SK-N-SH treated with all-trans-retinoic acid at 6 μM for 48 hours (cell line): Measurements from ENCODE around the gene ATP8A2.

Source experiments
- ATAC-seq: fragments of 200-7000 bp; cut with Tn5 transposase; 3 replicates; pipeline ENCODE4 v1.9.1; 2020; ENCODE audit warnings: mild to moderate bottlenecking, moderate library complexity
- ARNTL ChIP-seq: fragments of 450-650 bp; formaldehyde crosslinking; IDR thresholded peaks from 2 replicates; pipeline ENCODE4 v1.5.0; 2020; ENCODE audit warnings: low read depth, mild to moderate bottlenecking, moderate library complexity, borderline replicate concordance
- BACH2 ChIP-seq: fragments of 250-450 bp; sonication (Bioruptor Pico); IDR thresholded peaks from 2 replicates; pipeline ENCODE4 v1.9.0; 2021; ENCODE audit warnings: mild to moderate bottlenecking, borderline replicate concordance
- CSDC2 ChIP-seq: fragments of 250-450 bp; sonication (Bioruptor Pico); IDR thresholded peaks from 2 replicates; pipeline ENCODE4 v1.5.0; 2020; ENCODE audit warnings: mild to moderate bottlenecking, moderate library complexity
- ESRRG ChIP-seq: fragments of 250-450 bp; sonication (Bioruptor Pico); IDR thresholded peaks from 2 replicates; pipeline ENCODE4 v1.6.1; 2021; ENCODE audit warnings: mild to moderate bottlenecking
- GLIS3 ChIP-seq: fragments of 250-450 bp; sonication (Bioruptor Pico); IDR thresholded peaks from 2 replicates; pipeline ENCODE4 v1.5.0; 2020; ENCODE audit warnings: mild to moderate bottlenecking, moderate library complexity
- ISL1 ChIP-seq: fragments of 250-450 bp; sonication (Bioruptor Pico); IDR thresholded peaks from 2 replicates; pipeline ENCODE4 v2.1.2; 2022; ENCODE audit warnings: mild to moderate bottlenecking, moderate library complexity
- OSR1 ChIP-seq: fragments of 250-450 bp; sonication (Bioruptor Pico); IDR thresholded peaks from 2 replicates; pipeline ENCODE4 v1.8.0; 2022; ENCODE audit warnings: moderate library complexity, mild to moderate bottlenecking, inconsistent platforms
- PPARA ChIP-seq: fragments of 250-450 bp; sonication (Bioruptor Pico); IDR thresholded peaks from 2 replicates; pipeline ENCODE4 v1.5.0; 2020; ENCODE audit warnings: mild to moderate bottlenecking, borderline replicate concordance
- RARB ChIP-seq: fragments of 250-450 bp; sonication (Bioruptor Pico); IDR thresholded peaks from 2 replicates; pipeline ENCODE4 v1.8.0; 2021; ENCODE audit warnings: mild to moderate bottlenecking, moderate library complexity
- SNAI2 ChIP-seq: fragments of 250-450 bp; sonication (Bioruptor Pico); IDR thresholded peaks from 2 replicates; pipeline ENCODE4 v1.5.0; 2020; ENCODE audit warnings: mild to moderate bottlenecking, moderate library complexity
- TCF4 ChIP-seq: fragments of 250-450 bp; sonication (Bioruptor Pico); IDR thresholded peaks from 2 replicates; pipeline ENCODE4 v1.8.0; 2021; ENCODE audit warnings: mild to moderate bottlenecking, moderate library complexity, borderline replicate concordance
- TOX ChIP-seq: fragments of 250-450 bp; sonication (Bioruptor Pico); IDR thresholded peaks from 2 replicates; pipeline ENCODE4 v1.8.0; 2021; ENCODE audit warnings: mild to moderate bottlenecking, moderate library complexity, borderline replicate concordance
- ZC3H10 ChIP-seq: fragments of 250-450 bp; sonication (Bioruptor Pico); IDR thresholded peaks from 2 replicates; pipeline ENCODE4 v1.5.1; 2021; ENCODE audit warnings: mild to moderate bottlenecking, moderate library complexity
- ZFP3 ChIP-seq: fragments of 250-450 bp; sonication (Bioruptor Pico); IDR thresholded peaks from 2 replicates; pipeline ENCODE4 v1.5.0; 2020; ENCODE audit warnings: mild to moderate bottlenecking, moderate library complexity
- ZNF565 ChIP-seq: fragments of 450-650 bp; formaldehyde crosslinking; conservative IDR thresholded peaks from 2 replicates; pipeline ENCODE4 v1.5.0; 2020; ENCODE audit warnings: low read depth, mild to moderate bottlenecking, moderate library complexity
- ZNF70 ChIP-seq: fragments of 450-650 bp; formaldehyde crosslinking; IDR thresholded peaks from 2 replicates; pipeline ENCODE4 v1.5.0; 2020; ENCODE audit warnings: mild to moderate bottlenecking, moderate library complexity
- ZNF8 ChIP-seq: fragments of 450-650 bp; formaldehyde crosslinking; IDR thresholded peaks from 2 replicates; pipeline ENCODE4 v1.5.0; 2020; ENCODE audit warnings: mild to moderate bottlenecking, moderate library complexity
- TF ChIP-seq, protein P1 (sequence below): fragments of 250-450 bp; sonication (Bioruptor Pico); IDR thresholded peaks from 2 replicates; pipeline ENCODE4 v1.5.1; 2020; ENCODE audit warnings: low read depth, mild to moderate bottlenecking, moderate library complexity
- TF ChIP-seq, protein P2 (sequence below): fragments of 250-450 bp; sonication (Bioruptor Pico); IDR thresholded peaks from 2 replicates; pipeline ENCODE4 v1.5.0; 2020; ENCODE audit warnings: mild to moderate bottlenecking, moderate library complexity
- TF ChIP-seq, protein P3 (sequence below): fragments of 250-450 bp; sonication (Bioruptor Pico); IDR thresholded peaks from 2 replicates; pipeline ENCODE4 v1.8.0; 2021; ENCODE audit warnings: low read depth, mild to moderate bottlenecking, moderate library complexity, borderline replicate concordance

Gene ATP8A2

DNA sequence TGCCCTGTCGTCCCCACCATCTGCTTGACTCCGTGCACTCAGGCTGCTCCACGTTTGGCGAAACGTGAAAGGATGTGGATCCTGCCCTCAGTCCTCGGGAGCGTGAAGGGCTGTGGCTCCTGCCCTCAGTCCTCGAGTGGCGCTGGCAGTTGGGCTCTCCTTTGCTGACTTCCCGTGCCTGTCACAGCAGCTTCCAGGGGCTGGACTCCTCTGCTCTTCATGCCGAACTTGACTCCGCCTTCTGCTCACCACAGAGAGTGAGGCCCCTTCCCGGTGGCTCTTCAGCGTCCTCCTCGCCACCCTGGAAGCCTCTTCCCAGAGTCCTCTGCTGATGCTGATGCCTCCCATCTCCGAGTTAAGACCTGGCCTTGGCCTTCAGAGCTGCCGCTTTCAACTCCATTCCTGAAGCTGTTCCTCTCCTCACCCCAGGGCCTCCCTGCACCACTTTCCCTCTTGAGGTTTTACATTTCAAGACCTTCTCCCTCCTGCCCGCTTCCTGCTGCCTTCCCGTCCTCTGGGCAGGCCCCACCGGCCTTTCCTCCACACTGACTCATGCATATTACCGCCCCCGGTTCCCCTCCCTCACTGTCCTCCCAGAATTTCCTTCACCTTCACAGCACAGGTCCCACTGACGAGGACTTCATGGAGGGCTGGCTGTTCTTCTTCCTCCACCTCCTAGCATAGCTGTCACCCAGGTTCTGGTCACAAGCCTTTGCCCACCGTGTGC, 568.4 kb downstream of the ATP8A2 start:
- ATAC-seq = no peak
- TF ChIP-seq, protein P1, sequence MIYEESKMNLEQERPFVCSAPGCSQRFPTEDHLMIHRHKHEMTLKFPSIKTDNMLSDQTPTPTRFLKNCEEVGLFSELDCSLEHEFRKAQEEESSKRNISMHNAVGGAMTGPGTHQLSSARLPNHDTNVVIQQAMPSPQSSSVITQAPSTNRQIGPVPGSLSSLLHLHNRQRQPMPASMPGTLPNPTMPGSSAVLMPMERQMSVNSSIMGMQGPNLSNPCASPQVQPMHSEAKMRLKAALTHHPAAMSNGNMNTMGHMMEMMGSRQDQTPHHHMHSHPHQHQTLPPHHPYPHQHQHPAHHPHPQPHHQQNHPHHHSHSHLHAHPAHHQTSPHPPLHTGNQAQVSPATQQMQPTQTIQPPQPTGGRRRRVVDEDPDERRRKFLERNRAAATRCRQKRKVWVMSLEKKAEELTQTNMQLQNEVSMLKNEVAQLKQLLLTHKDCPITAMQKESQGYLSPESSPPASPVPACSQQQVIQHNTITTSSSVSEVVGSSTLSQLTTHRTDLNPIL (CRISPR knock-in tag) = no peak
- TF ChIP-seq, protein P2, sequence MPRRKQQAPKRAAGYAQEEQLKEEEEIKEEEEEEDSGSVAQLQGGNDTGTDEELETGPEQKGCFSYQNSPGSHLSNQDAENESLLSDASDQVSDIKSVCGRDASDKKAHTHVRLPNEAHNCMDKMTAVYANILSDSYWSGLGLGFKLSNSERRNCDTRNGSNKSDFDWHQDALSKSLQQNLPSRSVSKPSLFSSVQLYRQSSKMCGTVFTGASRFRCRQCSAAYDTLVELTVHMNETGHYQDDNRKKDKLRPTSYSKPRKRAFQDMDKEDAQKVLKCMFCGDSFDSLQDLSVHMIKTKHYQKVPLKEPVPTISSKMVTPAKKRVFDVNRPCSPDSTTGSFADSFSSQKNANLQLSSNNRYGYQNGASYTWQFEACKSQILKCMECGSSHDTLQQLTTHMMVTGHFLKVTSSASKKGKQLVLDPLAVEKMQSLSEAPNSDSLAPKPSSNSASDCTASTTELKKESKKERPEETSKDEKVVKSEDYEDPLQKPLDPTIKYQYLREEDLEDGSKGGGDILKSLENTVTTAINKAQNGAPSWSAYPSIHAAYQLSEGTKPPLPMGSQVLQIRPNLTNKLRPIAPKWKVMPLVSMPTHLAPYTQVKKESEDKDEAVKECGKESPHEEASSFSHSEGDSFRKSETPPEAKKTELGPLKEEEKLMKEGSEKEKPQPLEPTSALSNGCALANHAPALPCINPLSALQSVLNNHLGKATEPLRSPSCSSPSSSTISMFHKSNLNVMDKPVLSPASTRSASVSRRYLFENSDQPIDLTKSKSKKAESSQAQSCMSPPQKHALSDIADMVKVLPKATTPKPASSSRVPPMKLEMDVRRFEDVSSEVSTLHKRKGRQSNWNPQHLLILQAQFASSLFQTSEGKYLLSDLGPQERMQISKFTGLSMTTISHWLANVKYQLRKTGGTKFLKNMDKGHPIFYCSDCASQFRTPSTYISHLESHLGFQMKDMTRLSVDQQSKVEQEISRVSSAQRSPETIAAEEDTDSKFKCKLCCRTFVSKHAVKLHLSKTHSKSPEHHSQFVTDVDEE (CRISPR knock-in tag) = no peak
- TF ChIP-seq PPARA = no peak

DNA sequence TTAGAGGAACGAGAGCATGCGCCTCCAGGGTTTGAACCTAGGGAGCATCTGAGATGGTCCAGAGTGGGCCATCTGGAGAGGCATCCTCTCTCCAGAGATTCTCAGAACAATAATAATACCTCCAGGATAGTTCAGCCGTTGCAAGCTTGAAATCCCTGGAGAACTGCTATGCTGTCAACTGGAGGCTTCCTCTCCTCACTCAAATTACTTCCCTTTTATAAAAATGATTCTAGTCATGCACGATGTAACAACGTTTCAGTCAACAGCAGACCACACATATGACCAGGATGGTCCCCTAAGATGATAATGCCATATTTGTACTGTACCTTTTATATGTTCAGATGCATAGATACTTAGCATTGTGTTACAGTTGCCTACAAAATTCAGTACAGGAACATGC, 571.3 kb downstream of the ATP8A2 start:
- TF ChIP-seq ZNF8 (no peak), TCF4 (no peak)
- TF ChIP-seq, protein P3, sequence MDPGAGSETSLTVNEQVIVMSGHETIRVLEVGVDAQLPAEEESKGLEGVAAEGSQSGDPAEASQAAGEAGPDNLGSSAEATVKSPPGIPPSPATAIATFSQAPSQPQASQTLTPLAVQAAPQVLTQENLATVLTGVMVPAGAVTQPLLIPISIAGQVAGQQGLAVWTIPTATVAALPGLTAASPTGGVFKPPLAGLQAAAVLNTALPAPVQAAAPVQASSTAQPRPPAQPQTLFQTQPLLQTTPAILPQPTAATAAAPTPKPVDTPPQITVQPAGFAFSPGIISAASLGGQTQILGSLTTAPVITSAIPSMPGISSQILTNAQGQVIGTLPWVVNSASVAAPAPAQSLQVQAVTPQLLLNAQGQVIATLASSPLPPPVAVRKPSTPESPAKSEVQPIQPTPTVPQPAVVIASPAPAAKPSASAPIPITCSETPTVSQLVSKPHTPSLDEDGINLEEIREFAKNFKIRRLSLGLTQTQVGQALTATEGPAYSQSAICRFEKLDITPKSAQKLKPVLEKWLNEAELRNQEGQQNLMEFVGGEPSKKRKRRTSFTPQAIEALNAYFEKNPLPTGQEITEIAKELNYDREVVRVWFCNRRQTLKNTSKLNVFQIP = no peak
- no peak for ATAC-seq

DNA sequence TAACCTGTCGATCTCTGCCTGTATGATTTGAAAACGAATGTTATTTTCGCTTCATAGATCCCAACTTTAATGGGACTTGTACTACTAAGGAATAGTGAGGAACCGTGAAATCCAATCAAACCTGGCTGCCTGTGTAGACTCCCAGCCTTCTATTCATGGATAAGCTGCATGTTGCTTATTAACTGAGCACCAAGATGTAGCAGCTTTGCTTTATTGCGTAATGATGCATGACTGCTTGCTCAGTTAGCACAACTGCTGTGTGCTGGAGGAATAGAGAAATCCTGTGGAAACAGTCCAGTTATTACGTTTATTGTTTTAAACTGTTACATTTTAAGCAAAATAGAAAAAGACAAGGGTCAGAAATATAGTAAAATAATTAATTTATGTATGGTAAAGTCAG, 571.9 kb downstream of the ATP8A2 start:
- TF ChIP-seq, protein P1 (CRISPR knock-in tag) = no peak
- TF ChIP-seq ZNF70 (CRISPR knock-in tag) (no peak), TCF4 (no peak), ARNTL (CRISPR knock-in tag) (no peak), PPARA (no peak), ZFP3 (no peak), GLIS3 (CRISPR knock-in tag) (no peak), CSDC2 (CRISPR knock-in tag) (no peak)
- no peak for ATAC-seq

DNA sequence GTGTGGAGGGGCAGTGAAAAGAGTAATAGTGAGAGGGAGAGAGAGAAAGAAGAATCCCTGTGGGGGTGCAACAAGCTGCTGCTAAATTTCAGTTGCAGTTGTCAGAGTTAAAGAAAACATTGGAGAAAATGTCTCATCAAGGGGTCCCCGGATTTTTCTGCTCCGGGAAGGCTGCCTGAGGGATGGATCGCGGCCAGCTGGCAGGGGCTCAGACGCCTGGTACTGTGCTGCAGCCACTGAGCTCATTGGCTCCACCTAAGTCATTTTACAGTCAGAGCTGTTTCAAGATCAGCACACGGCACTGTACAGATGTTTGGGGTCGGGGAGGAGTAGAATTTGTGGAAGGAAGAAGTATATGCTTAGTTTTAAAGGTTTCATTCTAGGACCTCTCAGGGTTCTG, 573.8 kb downstream of the ATP8A2 start:
- no peak for ATAC-seq
- TF ChIP-seq ZC3H10 (CRISPR knock-in tag) = no peak
- TF ChIP-seq OSR1 (CRISPR knock-in tag) = no peak
- TF ChIP-seq GLIS3 (CRISPR knock-in tag) = no peak
- no peak for TF ChIP-seq CSDC2 (CRISPR knock-in tag)
- TF ChIP-seq ZNF565 (CRISPR knock-in tag) = no peak
- no peak for TF ChIP-seq SNAI2 (CRISPR knock-in tag)
- TF ChIP-seq, protein P1 (CRISPR knock-in tag) = no peak
- no peak for TF ChIP-seq TCF4
- TF ChIP-seq ISL1 (CRISPR knock-in tag) = no peak
- no peak for TF ChIP-seq BACH2
- TF ChIP-seq ESRRG (CRISPR knock-in tag) = no peak
- TF ChIP-seq PPARA = no peak
- TF ChIP-seq, protein P3 = no peak
- no peak for TF ChIP-seq ZNF8
- TF ChIP-seq, protein P2 (CRISPR knock-in tag) = no peak
- no peak for TF ChIP-seq TOX (CRISPR knock-in tag)
- TF ChIP-seq RARB (CRISPR knock-in tag) = no peak
